GM10248 (cell line): ENCODE data around the gene CHRNA1.

Source experiments
- CTCF ChIA-PET: fragments of 300-600 bp; sonication (Branson Sonifier 250); formaldehyde crosslinking; extraction: SDS; loops from one replicate; lab custom pipeline; 2021; ENCODE audit warnings: antibody characterized with exemption; lab: Yijun Ruan, JAX
- POLR2A ChIA-PET: fragments of 350-650 bp; sonication (Branson Sonifier 250); formaldehyde crosslinking; extraction: SDS; loops from one replicate; lab custom pipeline; 2020; ENCODE audit warnings: antibody characterized with exemption; lab: Yijun Ruan, JAX
- DNase-seq: peaks from one replicate; pipeline ENCODE4 v3.0.0; 2012; ENCODE audit errors: extremely low spot score
- CTCF ChIP-seq: IDR thresholded peaks from 2 replicates; pipeline ENCODE4 v1.5.1; 2012; ENCODE audit warnings: mild to moderate bottlenecking, low read depth; ENCODE audit errors: extremely low read depth, missing control alignments, control extremely low read depth

Gene CHRNA1

DNA sequence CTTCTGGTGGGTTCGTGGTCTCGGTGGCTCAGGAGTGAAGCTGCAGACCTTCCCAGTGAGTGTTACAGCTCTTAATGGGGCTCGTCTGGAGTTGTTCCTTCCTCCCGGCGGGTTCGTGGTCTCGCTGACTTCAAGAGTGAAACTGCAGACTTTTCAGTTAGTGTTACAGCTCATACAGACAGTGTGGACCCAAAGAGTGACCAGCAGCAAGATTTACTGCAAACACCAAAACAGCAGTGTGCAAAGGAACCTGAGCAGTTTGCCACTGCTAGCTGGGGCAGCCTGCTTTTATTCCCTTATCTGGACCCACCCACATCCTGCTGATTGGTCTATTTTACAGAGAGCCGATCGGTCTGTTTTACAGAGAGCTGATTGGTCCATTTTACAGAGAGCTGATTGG is 55.6 kb downstream of the CHRNA1 start:
- DNase-seq, result no peak
- CTCF ChIA-PET, result interaction anchor here (0.9 to 1.7 kb wide), 3 partner anchors 10 to 42 kb away, joined by 3 to 28 read pairs (median 3); no protein-coding TSS in a partner anchor
- POLR2A ChIA-PET, result no interaction called here
- no peak for TF ChIP-seq CTCF

DNA sequence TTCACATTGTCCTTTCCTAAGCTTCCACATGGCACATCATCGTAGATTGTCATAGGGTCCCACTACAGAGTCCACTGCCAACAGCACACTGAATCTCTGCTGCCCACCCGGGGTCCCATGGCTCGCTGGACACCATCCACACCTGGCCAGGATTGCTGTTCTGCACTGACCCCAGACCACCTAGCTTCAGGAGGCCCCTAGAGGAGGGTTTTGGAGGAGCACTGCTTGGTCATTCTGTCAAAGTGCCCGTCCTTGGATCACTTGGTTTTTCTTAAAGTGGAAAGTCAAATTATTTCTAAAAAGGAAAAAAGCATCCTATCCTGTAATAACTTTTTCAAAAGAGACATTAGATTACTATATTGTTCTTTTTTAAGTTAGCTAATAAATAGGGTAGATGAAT is 59.0 kb downstream of the CHRNA1 start:
- DNase-seq, result no peak
- CTCF ChIA-PET, result interaction anchor here (0.7 to 1.4 kb wide), 6 partner anchors 10 to 312 kb away, joined by 3 to 7 read pairs (median 3); no protein-coding TSS in a partner anchor
- POLR2A ChIA-PET, result no interaction called here
- no peak for TF ChIP-seq CTCF

- TF ChIP-seq CTCF, result no peak
- CTCF ChIA-PET, result interaction anchor here (0.7 to 1.4 kb wide), 6 partner anchors 9 to 313 kb away, joined by 3 to 7 read pairs (median 3); no protein-coding TSS in a partner anchor
- POLR2A ChIA-PET, result no interaction called here
- DNase-seq, result no peak
Measured at GRCh38 chr2:174704642-174705041, 59.6 kb downstream of the CHRNA1 start.

- ChIA-PET CTCF (interaction anchor here (1.1 to 1.6 kb wide), 3 partner anchors 9 to 17 kb away, joined by 3 to 4 read pairs (median 4); no protein-coding TSS in a partner anchor), POLR2A (no interaction called here)
- DNase-seq, result no peak
- no peak for TF ChIP-seq CTCF
Measured at GRCh38 chr2:174704061-174704460, 60.2 kb downstream of the CHRNA1 start.

GRCh38 chr2:174703430-174703829 is 60.8 kb downstream of the CHRNA1 start:
- ChIA-PET POLR2A (no interaction called here), CTCF (interaction anchor here (1.6 kb wide), 1 partner anchor 9 kb away, joined by 4 read pairs; no protein-coding TSS in a partner anchor)
- no peak for DNase-seq
- TF ChIP-seq CTCF, result no peak

GRCh38 chr2:174702541-174702940 is 61.7 kb downstream of the CHRNA1 start:
- POLR2A ChIA-PET, result no interaction called here
- CTCF ChIA-PET, result interaction anchor here (1.6 to 5.8 kb wide), 2 partner anchors 8 to 11 kb away, joined by 4 to 62 read pairs; no protein-coding TSS in a partner anchor
- no peak for TF ChIP-seq CTCF

More at GRCh38 chr2:174702541-174702940, 61.7 kb downstream of the CHRNA1 start:
- DNase-seq, result no peak
